SK-N-SH (cell line): ENCODE results near the gene LCN9. TPM values are rescaled to one million over a fixed set of nuclear protein-coding genes. Genes with fewer than 3 reads are reported as not detected.

Source experiments
- CTCF ChIA-PET: fragments of 300-600, 350-600 bp; formaldehyde crosslinking; extraction: SDS; loops from one replicate; lab custom pipeline; 2021; lab: Yijun Ruan, JAX
- POLR2A ChIA-PET: fragments of 350-600 bp; sonication (Branson Sonifier 250); formaldehyde crosslinking; extraction: SDS; loops from one replicate; lab custom pipeline; 2020; ENCODE audit warnings: antibody characterized with exemption, inconsistent platforms; lab: Yijun Ruan, JAX
- DNase-seq: peaks from one replicate; pipeline ENCODE4 v3.0.0; 2012
- H2AFZ ChIP-seq: fragments of 200-600 bp; sonication (generic); 2 replicates; pipeline ENCODE4 v1.8.1; 2016; ENCODE audit warnings: antibody characterized with exemption, mild to moderate bottlenecking, low read depth
- H3F3A ChIP-seq: fragments of 200-600 bp; sonication (generic); replicated peaks from 2 replicates; pipeline ENCODE3; 2016; ENCODE audit warnings: antibody characterized with exemption, mild to moderate bottlenecking; ENCODE audit not compliant: insufficient read depth
- H3K27ac ChIP-seq, 2 experiments: fragments of 200-500 bp in 1 of 2; fragments of 200-600 bp in 1 of 2; sonication (Bioruptor generic) in 1 of 2; sonication (generic), shearing (Covaris generic) in 1 of 2; 2 replicates each; pipeline versions ENCODE4 v1.5.1 to v1.6.1; 2014 to 2016; ENCODE audit warnings: low read depth in 2 of 2, inconsistent platforms in 1 of 2, low read length in 1 of 2, mild to moderate bottlenecking in 1 of 2, mixed read lengths in 1 of 2
- H3K27me3 ChIP-seq: fragments of 200-600 bp; sonication (generic), shearing (Covaris generic); 2 replicates; pipeline ENCODE4 v1.6.1; 2016; ENCODE audit warnings: mixed run types; ENCODE audit not compliant: insufficient read depth
- H3K36me3 ChIP-seq, 2 experiments: fragments of 200-500 bp in 1 of 2; fragments of 200-600 bp in 1 of 2; sonication (Bioruptor generic) in 1 of 2; sonication (generic) in 1 of 2; replicated peaks in 1 of 2; 2 replicates each; pipeline versions ENCODE3 to v1.5.1; 2014 to 2016; ENCODE audit warnings: low read length in 1 of 2, mild to moderate bottlenecking in 1 of 2; ENCODE audit not compliant: insufficient read depth in 2 of 2, control insufficient read depth in 1 of 2
- H3K4me1 ChIP-seq, 2 experiments: fragments of 200-500 bp in 1 of 2; fragments of 200-600 bp in 1 of 2; sonication (Bioruptor generic) in 1 of 2; sonication (generic), shearing (Covaris generic) in 1 of 2; 2 replicates each; pipeline versions ENCODE4 v1.5.1 to v1.6.1; 2014 to 2016; ENCODE audit warnings: low read depth in 1 of 2, low read length in 1 of 2, mixed run types in 1 of 2; ENCODE audit not compliant: insufficient read depth in 2 of 2, control insufficient read depth in 1 of 2
- H3K4me2 ChIP-seq: fragments of 200-600 bp; sonication (generic), shearing (Covaris generic); 2 replicates; pipeline ENCODE4 v1.6.1; 2017; ENCODE audit warnings: mixed run types
- H3K4me3 ChIP-seq, 2 experiments: fragments of 200-500 bp in 1 of 2; fragments of 200-600 bp in 1 of 2; sonication (Bioruptor generic) in 1 of 2; sonication (generic), shearing (Covaris generic) in 1 of 2; 2 replicates each; pipeline versions ENCODE4 v1.5.1 to v1.8.1; 2014 to 2016; ENCODE audit warnings: low read depth in 2 of 2, inconsistent platforms in 1 of 2, low read length in 1 of 2, mild to moderate bottlenecking in 1 of 2, mixed read lengths in 1 of 2, moderate library complexity in 1 of 2
- H3K79me2 ChIP-seq: fragments of 200-600 bp; sonication (generic); 2 replicates; pipeline ENCODE4 v1.8.1; 2017; ENCODE audit warnings: mild to moderate bottlenecking; ENCODE audit not compliant: insufficient read depth
- H3K9ac ChIP-seq: fragments of 200-600 bp; sonication (generic); 2 replicates; pipeline ENCODE4 v1.6.1; 2017; ENCODE audit warnings: mixed run types
- H3K9me2 ChIP-seq: fragments of 200-600 bp; sonication (generic); 2 replicates; pipeline ENCODE4 v1.6.1; 2017; ENCODE audit warnings: mixed run types
- H3K9me3 ChIP-seq: fragments of 200-600 bp; sonication (generic); 2 replicates; pipeline ENCODE4 v1.6.1; 2017; ENCODE audit warnings: mixed run types, mild to moderate bottlenecking, moderate library complexity
- H4K20me1 ChIP-seq: fragments of 200-600 bp; sonication (generic); 2 replicates; pipeline ENCODE4 v1.6.1; 2017; ENCODE audit warnings: mild to moderate bottlenecking, mixed run types; ENCODE audit not compliant: insufficient read depth
- ELF1 ChIP-seq: IDR thresholded peaks from 2 replicates; pipeline ENCODE4 v1.4.0; 2012
- EP300 ChIP-seq, 2 experiments: IDR thresholded peaks; 2 replicates each; pipeline versions ENCODE4 v1.4.0 to v1.6.1; 2012; ENCODE audit warnings: borderline replicate concordance in 1 of 2, low read depth in 1 of 2, low read length in 1 of 2
- FOSL2 ChIP-seq: IDR thresholded peaks from 2 replicates; pipeline ENCODE4 v1.4.0; 2012; ENCODE audit warnings: low read depth, mild to moderate bottlenecking, moderate library complexity, borderline replicate concordance
- FOXJ3 ChIP-seq: sonication (generic); formaldehyde crosslinking; IDR thresholded peaks from 2 replicates; pipeline ENCODE4 v1.5.1; 2020; ENCODE audit warnings: mild to moderate bottlenecking, missing genetic modification reagents
- GABPA ChIP-seq: IDR thresholded peaks from 2 replicates; pipeline ENCODE4 v1.4.0; 2012; ENCODE audit warnings: low read depth, mild to moderate bottlenecking
- MEF2A ChIP-seq: IDR thresholded peaks from 2 replicates; pipeline ENCODE4 v1.4.0; 2012; ENCODE audit warnings: low read depth, borderline replicate concordance
- NFIC ChIP-seq: IDR thresholded peaks from 2 replicates; pipeline ENCODE4 v1.4.0; 2012; ENCODE audit warnings: borderline replicate concordance
- POLR2AphosphoS5 ChIP-seq: IDR thresholded peaks from 2 replicates; pipeline ENCODE4 v1.6.1; 2012; ENCODE audit warnings: low read depth, low read length
- RAD21 ChIP-seq: IDR thresholded peaks from 2 replicates; pipeline ENCODE4 v1.6.1; 2012; ENCODE audit warnings: mild to moderate bottlenecking, low read length
- RCOR1 ChIP-seq: fragments of 150-350 bp; IDR thresholded peaks from 2 replicates; pipeline ENCODE4 v1.6.1; 2017; ENCODE audit warnings: antibody characterized with exemption, low read length
- RFX5 ChIP-seq: IDR thresholded peaks from 2 replicates; pipeline ENCODE4 v1.6.1; 2012; ENCODE audit warnings: mild to moderate bottlenecking, improper control_type of control experiment, low read length
- RXRA ChIP-seq: IDR thresholded peaks from 2 replicates; pipeline ENCODE4 v1.4.0; 2012; ENCODE audit warnings: low read depth, mild to moderate bottlenecking, borderline replicate concordance
- SIN3A ChIP-seq: IDR thresholded peaks from 2 replicates; pipeline ENCODE4 v1.6.1; 2012; ENCODE audit warnings: low read depth, mild to moderate bottlenecking, low read length, moderate library complexity, borderline replicate concordance
- SMC3 ChIP-seq: IDR thresholded peaks from 2 replicates; pipeline ENCODE4 v1.6.1; 2012; ENCODE audit warnings: low read depth, low read length, improper control_type of control experiment
- TAF1 ChIP-seq: IDR thresholded peaks from 2 replicates; pipeline ENCODE4 v1.6.1; 2012; ENCODE audit warnings: low read depth, mild to moderate bottlenecking, low read length, moderate library complexity, borderline replicate concordance
- TEAD4 ChIP-seq: IDR thresholded peaks from 2 replicates; pipeline ENCODE4 v1.4.0; 2012; ENCODE audit warnings: mild to moderate bottlenecking, borderline replicate concordance; ENCODE audit not compliant: insufficient read depth
- YY1 ChIP-seq: IDR thresholded peaks from 2 replicates; pipeline ENCODE4 v1.4.0; 2012; ENCODE audit warnings: low read depth, mild to moderate bottlenecking
- WGBS: methylation state at CpG from one replicate; pipeline ENCODE4 v1.1.6; 2017; ENCODE audit warnings: low lambda C conversion rate; 5-methylcytosine and 5-hydroxymethylcytosine counted together
- polyA plus RNA-seq, 3 experiments: library from polyadenylated mRNA; depleted of rRNA; stranded (reverse); fragments of >200 nt; gene quantifications; 2 replicates each; pipeline ENCODE4 v1.2.3, GENCODE V29; 2012
- TF ChIP-seq, protein P1 (sequence below): fragments of 150-350 bp; IDR thresholded peaks from 2 replicates; pipeline ENCODE4 v1.6.1; 2016; ENCODE audit warnings: mild to moderate bottlenecking, low read depth, low read length
- TF ChIP-seq, protein P2 (sequence below): IDR thresholded peaks from 2 replicates; pipeline ENCODE4 v1.4.0; 2012; ENCODE audit warnings: low read depth
- TF ChIP-seq, protein P3 (sequence below): IDR thresholded peaks from 2 replicates; pipeline ENCODE4 v1.4.0; 2012; ENCODE audit warnings: low read depth, borderline replicate concordance

LCN9 gene
- polyA plus RNA-seq, 1 of the 3 experiments (the other 2 are of a cell fraction), result not detected

DNA sequence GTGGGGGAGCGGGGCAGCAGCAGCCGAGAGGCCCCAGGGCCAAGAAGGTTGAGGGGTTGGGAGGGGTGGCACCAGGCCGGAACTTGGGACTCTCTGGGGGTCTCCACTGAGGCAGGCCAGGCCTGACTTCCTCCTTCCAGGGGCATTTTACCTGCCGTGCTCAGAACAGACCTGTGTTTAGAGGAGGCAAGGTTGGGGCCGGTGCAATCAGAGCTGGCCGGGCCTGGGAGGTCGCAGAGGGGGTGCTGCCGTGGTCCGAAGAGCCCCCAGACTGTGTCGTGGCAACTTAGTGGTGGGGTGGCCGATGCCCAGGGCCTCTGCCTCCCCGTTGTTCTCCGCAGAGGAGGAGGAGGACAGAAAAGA, 45.6 kb upstream of the LCN9 start:
- Histone ChIP-seq H3K4me1 (peaks cover 0 to 9% of the 10 kb centered on the region in 2 experiments; a peak in 1 of 4 replicates), H3K27me3 (no peaks in the 10 kb centered on the region), H2AFZ (no peak overlapping the region), H3K79me2 (no peaks in the 10 kb centered on the region), H3K9me3 (no peaks in the 10 kb centered on the region), H3K4me3 (no peak overlapping the region), H3K9me2 (no peaks in the 10 kb centered on the region), H3K27ac (no peak overlapping the region), H3K9ac (no peak overlapping the region), H3K4me2 (no peak overlapping the region), H4K20me1 (no peaks in the 10 kb centered on the region), H3K36me3 (no peaks in the 10 kb centered on the region), H3F3A (no peaks in the 10 kb centered on the region)
- WGBS, result 50% methylated on average over 3 of the region's 13 CpGs
- peak; percentile 17 for DNase-seq
- ChIA-PET POLR2A (no interaction called here), CTCF (interaction anchor here (0.8 to 1.1 kb wide), 3 partner anchors 14 to 23 kb away, joined by 3 read pairs; no protein-coding TSS in a partner anchor)
- TF ChIP-seq SIN3A (no peak), SMC3 (no peak), ELF1 (no peak), FOXJ3 (no peak), RAD21 (no peak), FOSL2 (no peak), RXRA (no peak), GABPA (no peak), YY1 (no peak), TEAD4 (no peak), POLR2AphosphoS5 (no peak), TAF1 (no peak), RFX5 (no peak), RCOR1 (no peak), NFIC (no peak), MEF2A (no peak), EP300 (IDR thresholded peaks at IDR 0.05; ENCODE audit: borderline replicate concordance in 1 of 2, low read depth in 1 of 2, low read length in 1 of 2) (no peak)
- TF ChIP-seq, protein P1, sequence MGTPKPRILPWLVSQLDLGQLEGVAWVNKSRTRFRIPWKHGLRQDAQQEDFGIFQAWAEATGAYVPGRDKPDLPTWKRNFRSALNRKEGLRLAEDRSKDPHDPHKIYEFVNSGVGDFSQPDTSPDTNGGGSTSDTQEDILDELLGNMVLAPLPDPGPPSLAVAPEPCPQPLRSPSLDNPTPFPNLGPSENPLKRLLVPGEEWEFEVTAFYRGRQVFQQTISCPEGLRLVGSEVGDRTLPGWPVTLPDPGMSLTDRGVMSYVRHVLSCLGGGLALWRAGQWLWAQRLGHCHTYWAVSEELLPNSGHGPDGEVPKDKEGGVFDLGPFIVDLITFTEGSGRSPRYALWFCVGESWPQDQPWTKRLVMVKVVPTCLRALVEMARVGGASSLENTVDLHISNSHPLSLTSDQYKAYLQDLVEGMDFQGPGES, result no peak
- TF ChIP-seq, protein P2, sequence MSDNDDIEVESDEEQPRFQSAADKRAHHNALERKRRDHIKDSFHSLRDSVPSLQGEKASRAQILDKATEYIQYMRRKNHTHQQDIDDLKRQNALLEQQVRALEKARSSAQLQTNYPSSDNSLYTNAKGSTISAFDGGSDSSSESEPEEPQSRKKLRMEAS, result no peak
- TF ChIP-seq, protein P3, sequence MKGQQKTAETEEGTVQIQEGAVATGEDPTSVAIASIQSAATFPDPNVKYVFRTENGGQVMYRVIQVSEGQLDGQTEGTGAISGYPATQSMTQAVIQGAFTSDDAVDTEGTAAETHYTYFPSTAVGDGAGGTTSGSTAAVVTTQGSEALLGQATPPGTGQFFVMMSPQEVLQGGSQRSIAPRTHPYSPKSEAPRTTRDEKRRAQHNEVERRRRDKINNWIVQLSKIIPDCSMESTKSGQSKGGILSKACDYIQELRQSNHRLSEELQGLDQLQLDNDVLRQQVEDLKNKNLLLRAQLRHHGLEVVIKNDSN, result no peak
